C4-2B (cell line): Measurements from ENCODE around the gene SPATA16.

Experiments
- ZFX ChIP-seq: fragments of 450-650 bp; IDR thresholded peaks from 2 replicates; pipeline ENCODE4 v1.6.1; 2017
- TF ChIP-seq, protein P1 (sequence below): fragments of 450-650 bp; conservative IDR thresholded peaks from 2 replicates; pipeline ENCODE4 v1.5.1; 2017; ENCODE audit warnings: mild to moderate bottlenecking

DNA sequence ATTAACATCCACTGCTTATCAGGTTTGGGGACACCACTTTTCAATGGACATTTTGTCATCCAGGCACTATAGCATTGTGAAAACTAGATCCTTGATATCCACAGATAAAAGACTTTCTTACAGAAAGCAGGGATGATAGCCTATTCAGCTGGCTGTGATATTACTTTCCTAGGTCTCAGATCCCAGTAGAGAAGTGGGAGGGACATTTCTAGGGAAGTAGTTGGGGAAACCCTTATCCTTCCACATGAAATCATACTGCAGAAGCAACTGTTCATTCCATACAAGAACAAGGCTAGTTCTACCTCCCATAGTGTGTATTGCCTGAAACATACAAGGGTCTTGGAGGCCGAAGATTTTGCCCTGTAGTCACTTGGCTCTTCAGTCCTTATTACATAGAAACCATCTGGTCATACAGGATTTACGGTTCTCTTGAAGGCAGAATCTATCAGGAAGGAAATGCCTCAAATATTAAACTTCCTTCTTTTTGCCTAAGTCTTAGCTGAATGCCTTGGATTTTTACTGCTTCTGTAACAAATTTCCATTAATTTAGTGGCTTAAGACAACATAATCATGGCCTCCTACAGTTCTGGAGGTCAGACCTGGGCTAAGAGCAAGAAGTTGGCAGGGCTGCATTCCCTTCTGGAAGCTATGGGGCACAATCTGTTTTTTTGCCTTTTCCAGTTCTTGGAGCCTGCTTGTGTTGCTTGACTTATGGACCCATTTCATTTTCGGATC is 271.1 kb downstream of the SPATA16 start:
- TF ChIP-seq, protein P1, sequence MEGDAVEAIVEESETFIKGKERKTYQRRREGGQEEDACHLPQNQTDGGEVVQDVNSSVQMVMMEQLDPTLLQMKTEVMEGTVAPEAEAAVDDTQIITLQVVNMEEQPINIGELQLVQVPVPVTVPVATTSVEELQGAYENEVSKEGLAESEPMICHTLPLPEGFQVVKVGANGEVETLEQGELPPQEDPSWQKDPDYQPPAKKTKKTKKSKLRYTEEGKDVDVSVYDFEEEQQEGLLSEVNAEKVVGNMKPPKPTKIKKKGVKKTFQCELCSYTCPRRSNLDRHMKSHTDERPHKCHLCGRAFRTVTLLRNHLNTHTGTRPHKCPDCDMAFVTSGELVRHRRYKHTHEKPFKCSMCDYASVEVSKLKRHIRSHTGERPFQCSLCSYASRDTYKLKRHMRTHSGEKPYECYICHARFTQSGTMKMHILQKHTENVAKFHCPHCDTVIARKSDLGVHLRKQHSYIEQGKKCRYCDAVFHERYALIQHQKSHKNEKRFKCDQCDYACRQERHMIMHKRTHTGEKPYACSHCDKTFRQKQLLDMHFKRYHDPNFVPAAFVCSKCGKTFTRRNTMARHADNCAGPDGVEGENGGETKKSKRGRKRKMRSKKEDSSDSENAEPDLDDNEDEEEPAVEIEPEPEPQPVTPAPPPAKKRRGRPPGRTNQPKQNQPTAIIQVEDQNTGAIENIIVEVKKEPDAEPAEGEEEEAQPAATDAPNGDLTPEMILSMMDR: no peak
- TF ChIP-seq ZFX: no peak
